Natural killer cell treated with Interleukin-12 subunit alpha and Interleukin-12 subunit beta and Interleukin-15 and Interleukin-18, amount 100 ng/mL, for 72 hours (primary cell): ENCODE data around the gene SPDYE4. TPM values are rescaled to one million over a fixed set of nuclear protein-coding genes. Genes with fewer than 3 reads are reported as not detected.
A peak's percentile ranks its signal among the peaks of the same experiment; 100 is the strongest.

Experiments used
- ATAC-seq, 2 donors: fragments of 150-1000 bp; cut with Tn5 transposase in 1 of 2; sonication (Bioruptor Pico), chemical (Tn5 transposase) in 1 of 2; 2 replicates each; pipeline ENCODE4 v1.10.0; 2021
- DNase-seq: peaks from one replicate; pipeline ENCODE4 v3.0.0; 2022; ENCODE audit warnings: low spot score
- H3K27ac Mint-ChIP-seq, 2 donors: 1 replicate in 1 of 2; 2 replicates in 1 of 2; pipeline ENCODE4 v1.8.0; 2022; ENCODE audit warnings: mixed read lengths in 2 of 2, mild to moderate bottlenecking in 1 of 2, moderate library complexity in 1 of 2
- H3K27me3 Mint-ChIP-seq, 2 donors: 1 replicate in 1 of 2; 2 replicates in 1 of 2; pipeline ENCODE4 v1.8.0; 2022; ENCODE audit warnings: mixed read lengths in 2 of 2
- H3K36me3 Mint-ChIP-seq: one replicate; pipeline ENCODE4 v1.8.0; 2022; ENCODE audit warnings: mixed read lengths
- H3K4me1 Mint-ChIP-seq, 2 donors: 1 replicate in 1 of 2; 2 replicates in 1 of 2; pipeline ENCODE4 v1.8.0; 2022; ENCODE audit warnings: low read depth in 2 of 2, mixed read lengths in 2 of 2, mild to moderate bottlenecking in 1 of 2
- H3K4me3 Mint-ChIP-seq: one replicate; pipeline ENCODE4 v1.8.0; 2022; ENCODE audit warnings: mixed read lengths
- H3K9me3 Mint-ChIP-seq: 2 replicates; pipeline ENCODE4 v1.8.0; 2022; ENCODE audit warnings: mixed read lengths
- total RNA-seq, 2 donors: library from RNA; stranded (reverse); gene quantifications; one replicate each; pipeline ENCODE4 v1.2.3, GENCODE V29; 2022

Gene SPDYE4
- total RNA-seq, 2 donors from 2014 or later = not detected

DNA sequence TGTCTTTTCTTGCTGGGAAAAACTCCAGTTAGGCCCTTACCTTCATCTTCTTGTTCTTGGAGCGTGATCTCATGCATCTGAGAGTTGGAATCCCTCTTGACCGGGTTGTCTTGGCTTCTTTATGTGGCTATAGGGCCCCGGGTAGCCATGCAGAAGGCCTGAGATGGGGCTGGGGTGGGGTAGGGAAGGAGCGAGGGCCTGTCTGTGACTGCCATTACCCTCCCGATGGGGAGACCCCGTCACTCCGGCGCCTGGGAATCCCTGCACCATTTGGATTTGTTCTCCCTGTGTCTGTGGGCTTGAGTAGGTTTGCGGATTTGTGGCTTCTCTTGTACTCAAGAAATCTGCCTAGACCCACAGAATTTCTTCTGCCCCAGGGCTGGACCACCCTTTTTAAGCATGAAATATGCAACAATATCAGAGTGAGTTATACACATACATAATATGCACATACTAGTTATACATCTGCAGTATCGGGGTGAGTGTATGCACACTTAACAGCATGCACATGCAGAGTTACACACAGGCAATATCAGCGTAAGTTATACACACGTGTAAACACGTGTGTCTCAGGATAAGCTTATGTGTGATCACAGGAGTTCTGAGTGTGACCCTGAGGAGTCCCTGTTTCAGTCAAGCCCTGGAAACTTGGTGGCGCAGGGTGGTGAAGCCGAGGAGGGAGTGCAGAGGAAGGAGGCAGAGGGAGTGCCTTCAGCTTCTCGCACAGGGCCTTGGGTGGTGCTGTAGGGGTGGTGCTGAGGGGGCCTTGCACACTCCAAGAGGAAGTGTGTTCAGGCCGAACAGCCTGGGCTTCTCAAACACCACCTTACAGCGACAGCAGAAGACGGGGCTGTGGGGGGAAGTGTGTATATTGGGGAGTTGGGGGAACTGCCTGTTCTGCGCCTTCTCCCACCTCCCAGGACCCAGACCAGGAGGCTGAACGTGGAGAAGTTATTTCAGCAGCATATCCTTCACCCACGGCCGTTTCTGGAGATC is 32.2 kb downstream of the SPDYE4 start:
- DNase-seq (peak; percentile 57), ATAC-seq (peak in 1 of 2 donors; percentile 25)
- no peaks in the 10 kb centered on the region for H3K9me3 Mint-ChIP-seq
- peaks cover 9 to 10% of the 10 kb centered on the region in 2 donors for H3K27me3 Mint-ChIP-seq
- H3K4me1 Mint-ChIP-seq = no peaks in the 10 kb centered on the region
- H3K4me3 Mint-ChIP-seq = no peak overlapping the region
- H3K27ac Mint-ChIP-seq = no peak overlapping the region
- H3K36me3 Mint-ChIP-seq = no peaks in the 10 kb centered on the region

DNA sequence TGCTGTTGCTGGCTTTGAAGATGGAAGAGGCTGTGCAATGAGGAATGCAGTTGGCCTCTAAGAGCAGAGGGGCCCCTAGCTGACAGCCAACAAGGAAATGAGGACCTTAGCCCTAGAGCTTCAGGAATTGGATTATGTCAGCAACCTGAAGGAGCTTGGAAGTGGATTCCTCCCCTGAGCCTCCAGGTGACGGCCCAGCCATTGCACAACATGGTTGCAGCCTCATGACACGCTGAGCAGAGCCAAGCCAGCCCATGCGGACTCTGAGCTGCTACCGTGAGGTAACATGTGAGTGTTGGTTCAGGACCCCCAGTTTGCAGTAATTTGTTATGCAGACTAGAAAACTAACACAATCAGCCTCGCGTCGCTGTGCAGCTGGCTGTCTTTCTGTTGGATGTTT is 33.9 kb downstream of the SPDYE4 start:
- Mint-ChIP-seq H3K4me3 (no peak overlapping the region), H3K27me3 (peaks cover 9% of the 10 kb centered on the region in 2 donors), H3K27ac (no peak overlapping the region), H3K4me1 (no peaks in the 10 kb centered on the region), H3K36me3 (no peaks in the 10 kb centered on the region), H3K9me3 (no peaks in the 10 kb centered on the region)
- DNase-seq = peak; percentile 57
- ATAC-seq = no peak

DNA sequence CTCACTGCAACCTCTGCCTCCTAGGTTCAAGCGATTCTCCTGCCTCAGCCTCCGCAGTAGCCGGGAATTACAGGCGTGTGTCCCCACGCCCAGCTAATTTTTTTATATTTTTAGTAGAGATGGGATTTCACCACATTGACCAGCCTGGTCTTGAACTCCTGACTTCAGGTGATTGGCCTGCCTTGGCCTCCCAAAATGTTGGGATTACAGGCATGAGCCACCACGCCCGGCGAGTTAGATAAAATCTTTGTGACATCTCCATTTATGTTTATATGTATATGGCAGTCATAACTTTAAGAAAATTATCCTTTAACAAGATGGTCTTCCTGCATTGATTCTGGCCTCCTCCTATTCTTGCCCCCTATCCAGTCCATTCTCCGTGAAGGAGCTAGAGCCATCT is 37.8 kb downstream of the SPDYE4 start:
- Mint-ChIP-seq H3K4me3 (no peak overlapping the region), H3K27ac (no peak overlapping the region), H3K36me3 (no peaks in the 10 kb centered on the region), H3K9me3 (no peaks in the 10 kb centered on the region), H3K4me1 (no peaks in the 10 kb centered on the region), H3K27me3 (peaks cover 0 to 3% of the 10 kb centered on the region in 2 donors)
- no peak for ATAC-seq
- no peak for DNase-seq

DNA sequence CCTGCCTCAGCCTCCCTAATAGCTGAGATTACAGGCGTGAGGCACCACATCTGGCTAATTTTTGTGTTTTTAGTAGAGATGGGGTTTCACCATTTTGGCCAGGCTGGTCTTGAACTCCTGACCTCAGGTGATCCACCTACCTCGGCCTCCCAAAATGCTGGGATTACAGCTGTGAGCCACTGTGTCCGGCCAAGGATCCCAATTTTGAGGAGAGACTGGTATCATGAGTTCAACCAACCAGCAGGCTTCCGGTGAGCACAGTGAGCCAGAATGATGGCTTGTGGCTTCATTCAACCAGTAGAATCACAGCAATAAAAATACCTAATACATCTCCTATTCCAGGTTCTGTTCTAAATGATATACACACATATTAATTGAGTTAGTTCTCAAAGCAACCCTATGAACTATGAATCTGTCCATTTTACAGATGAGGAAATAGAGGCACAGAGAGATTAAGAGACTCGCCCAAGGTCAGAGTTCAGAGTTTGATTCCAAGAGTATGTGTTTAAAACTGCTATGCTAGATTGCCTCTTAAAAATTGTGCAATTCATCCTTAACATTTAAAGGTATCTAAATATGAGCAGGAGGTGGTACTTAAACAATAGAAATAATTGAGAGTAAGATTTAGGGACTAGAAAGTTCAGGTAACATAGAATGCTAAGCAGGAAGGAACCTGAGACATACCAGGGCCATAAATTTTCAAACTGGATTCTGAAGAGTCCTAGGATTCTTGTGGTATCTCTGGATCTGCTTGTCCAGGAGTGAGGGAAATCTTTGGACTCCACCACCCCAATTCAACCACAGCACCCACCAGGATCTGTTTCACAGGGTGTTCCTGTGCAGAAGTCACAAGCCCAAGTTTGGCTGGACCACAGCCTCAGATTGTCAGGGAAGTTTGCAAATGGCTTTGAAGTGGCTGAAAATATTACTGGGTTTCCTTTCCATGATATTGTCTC is 38.8 kb downstream of the SPDYE4 start:
- ATAC-seq = no peak
- DNase-seq = no peak
- Mint-ChIP-seq H3K9me3 (no peaks in the 10 kb centered on the region), H3K27me3 (peaks cover 0 to 3% of the 10 kb centered on the region in 2 donors), H3K4me3 (no peak overlapping the region), H3K27ac (no peak overlapping the region), H3K36me3 (no peaks in the 10 kb centered on the region), H3K4me1 (no peaks in the 10 kb centered on the region)

DNA sequence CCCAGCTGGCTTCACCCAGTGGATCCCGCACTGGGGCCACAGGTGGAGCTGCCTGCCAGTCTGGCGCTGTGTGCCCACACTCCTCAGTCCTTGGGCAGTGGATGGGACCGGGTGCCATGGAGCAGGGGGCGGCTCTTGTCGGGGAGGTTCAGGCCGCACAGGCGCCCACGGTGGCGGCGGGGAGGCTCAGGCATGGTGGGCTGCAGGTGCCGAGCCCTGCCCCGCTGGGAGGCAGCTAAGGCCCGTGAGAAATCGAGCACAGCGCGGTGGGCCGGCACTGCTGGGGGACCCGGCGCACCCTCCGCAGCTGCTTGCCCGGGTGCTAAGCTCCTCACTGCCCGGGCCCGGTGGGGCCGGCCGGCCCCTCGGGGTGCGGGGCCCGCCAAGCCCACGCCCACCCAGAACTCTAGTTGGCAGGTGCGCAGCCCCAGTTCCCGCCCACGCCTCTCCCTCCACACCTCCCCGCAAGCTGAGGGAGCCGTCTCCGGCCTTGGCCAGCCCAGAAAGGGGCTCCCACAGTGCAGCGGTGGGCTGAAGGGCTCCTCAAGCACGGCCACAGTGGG is 40.3 kb downstream of the SPDYE4 start:
- H3K4me3 Mint-ChIP-seq = no peak overlapping the region
- DNase-seq = no peak
- no peak overlapping the region for H3K27ac Mint-ChIP-seq
- no peaks in the 10 kb centered on the region for H3K9me3 Mint-ChIP-seq
- H3K27me3 Mint-ChIP-seq = peaks cover 0 to 3% of the 10 kb centered on the region in 2 donors
- no peaks in the 10 kb centered on the region for H3K4me1 Mint-ChIP-seq
- no peak for ATAC-seq
- H3K36me3 Mint-ChIP-seq = no peaks in the 10 kb centered on the region

DNA sequence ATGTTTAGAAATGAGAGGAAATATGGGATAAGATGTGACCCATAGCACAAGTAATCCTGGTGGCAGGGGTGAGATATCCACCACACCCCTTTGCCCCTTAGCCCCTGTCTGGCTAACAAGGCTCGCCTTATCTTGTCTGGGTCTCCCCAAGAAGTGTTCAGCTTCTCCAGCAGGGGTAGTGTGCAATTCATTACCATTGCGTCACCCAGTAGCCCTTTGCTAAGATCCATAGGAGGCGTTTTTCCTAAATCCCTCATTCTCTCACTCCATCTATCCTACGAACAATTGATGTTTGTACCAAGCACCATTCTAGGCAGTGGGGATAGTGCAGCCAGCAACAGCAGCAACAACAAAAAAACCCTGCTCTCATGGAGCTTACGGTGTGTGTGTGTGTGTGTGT is 44.5 kb downstream of the SPDYE4 start:
- no peak overlapping the region for H3K4me3 Mint-ChIP-seq
- no peaks in the 10 kb centered on the region for H3K9me3 Mint-ChIP-seq
- DNase-seq = no peak
- no peaks in the 10 kb centered on the region for H3K36me3 Mint-ChIP-seq
- no peaks in the 10 kb centered on the region for H3K4me1 Mint-ChIP-seq
- no peak overlapping the region for H3K27ac Mint-ChIP-seq
- ATAC-seq = no peak
- peaks cover 10 to 17% of the 10 kb centered on the region in 2 donors for H3K27me3 Mint-ChIP-seq

DNA sequence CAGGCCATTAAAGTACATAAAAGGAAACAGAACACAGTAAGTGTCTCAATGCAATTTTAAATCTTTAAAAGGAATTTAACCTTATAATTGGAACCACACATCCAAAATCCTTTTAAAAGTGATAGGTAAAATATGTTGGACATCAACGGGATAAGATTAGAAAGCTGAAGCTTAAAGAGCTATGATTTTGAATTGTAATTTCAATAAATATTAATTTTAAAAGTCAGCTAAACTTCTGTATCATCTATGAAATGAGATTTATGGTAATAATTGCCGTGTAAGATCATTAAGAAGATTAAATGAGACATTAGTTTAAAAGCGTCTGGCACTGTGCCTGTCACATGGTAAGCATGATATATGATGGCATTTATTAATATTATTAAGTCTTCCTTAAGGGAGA is 45.0 kb downstream of the SPDYE4 start:
- Mint-ChIP-seq H3K9me3 (no peaks in the 10 kb centered on the region), H3K27ac (no peak overlapping the region), H3K27me3 (peaks cover 10 to 17% of the 10 kb centered on the region in 2 donors), H3K36me3 (no peaks in the 10 kb centered on the region), H3K4me3 (no peak overlapping the region), H3K4me1 (no peaks in the 10 kb centered on the region)
- no peak for DNase-seq
- ATAC-seq = no peak

DNA sequence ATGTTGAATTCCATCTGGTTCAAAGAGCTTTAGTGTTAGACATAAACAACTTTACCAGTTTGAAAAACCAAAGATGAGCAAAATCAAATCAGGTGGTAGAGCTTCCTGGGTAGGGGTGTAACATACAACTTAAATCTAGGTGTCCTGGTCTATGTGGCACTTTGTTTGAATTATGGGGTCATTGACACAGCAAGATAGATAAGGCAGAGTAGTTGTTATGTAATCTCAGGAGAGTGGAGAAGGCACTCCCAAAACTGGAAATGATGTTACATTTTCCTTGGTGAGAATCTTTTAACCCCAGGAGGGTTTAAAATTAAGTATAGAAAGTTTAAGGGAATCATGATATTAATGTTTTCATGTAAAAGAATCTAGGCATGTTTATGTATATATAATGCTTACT is 45.6 kb downstream of the SPDYE4 start:
- Mint-ChIP-seq H3K27ac (no peak overlapping the region), H3K4me3 (no peak overlapping the region), H3K27me3 (peaks cover 10 to 17% of the 10 kb centered on the region in 2 donors), H3K4me1 (no peaks in the 10 kb centered on the region), H3K9me3 (no peaks in the 10 kb centered on the region), H3K36me3 (no peaks in the 10 kb centered on the region)
- DNase-seq (no peak), ATAC-seq (no peak)

DNA sequence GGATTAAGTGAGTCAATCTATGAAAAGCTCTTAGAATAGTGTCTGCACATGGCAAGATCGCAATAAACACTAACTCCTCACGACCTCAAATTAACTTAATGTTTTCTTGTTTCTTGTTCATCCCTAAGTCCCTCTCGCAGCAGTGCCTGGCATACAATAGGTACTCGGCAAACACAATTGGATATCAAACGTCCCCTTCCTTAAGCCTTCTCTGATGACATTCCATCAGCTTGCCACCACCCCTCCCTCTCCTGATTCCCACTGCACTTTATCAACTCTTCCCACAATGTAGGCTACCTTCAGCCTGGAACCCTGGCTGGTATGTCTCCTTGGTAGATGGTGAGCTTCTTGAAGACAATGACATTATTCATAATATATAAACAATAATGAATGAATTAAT is 47.1 kb downstream of the SPDYE4 start:
- no peak for DNase-seq
- no peak overlapping the region for H3K27ac Mint-ChIP-seq
- no peak for ATAC-seq
- no peak overlapping the region for H3K4me3 Mint-ChIP-seq
- no peaks in the 10 kb centered on the region for H3K4me1 Mint-ChIP-seq
- peaks cover 10 to 17% of the 10 kb centered on the region in 2 donors for H3K27me3 Mint-ChIP-seq
- no peaks in the 10 kb centered on the region for H3K9me3 Mint-ChIP-seq
- H3K36me3 Mint-ChIP-seq = no peaks in the 10 kb centered on the region

DNA sequence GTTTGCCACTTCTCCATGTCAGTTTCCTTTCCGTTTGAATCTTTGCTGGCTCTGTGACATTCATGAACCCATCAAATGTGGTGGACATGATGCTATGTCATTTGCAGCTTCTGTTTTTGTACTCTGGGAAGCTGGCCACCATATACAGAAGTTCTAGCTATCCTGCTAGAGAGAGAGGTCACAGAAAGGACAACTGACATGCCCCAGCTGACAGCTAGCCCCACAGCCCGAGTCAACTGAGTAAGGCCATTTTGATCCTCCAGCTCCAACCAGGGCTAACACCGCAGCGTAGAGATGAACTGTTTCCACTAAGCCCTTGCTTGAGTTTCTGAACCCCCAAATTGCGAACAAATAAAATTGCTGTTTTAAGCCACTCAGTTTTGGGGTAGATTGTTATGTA is 47.5 kb downstream of the SPDYE4 start:
- Mint-ChIP-seq H3K27ac (no peak overlapping the region), H3K4me1 (no peaks in the 10 kb centered on the region), H3K4me3 (no peak overlapping the region), H3K27me3 (peaks cover 10 to 17% of the 10 kb centered on the region in 2 donors), H3K36me3 (no peaks in the 10 kb centered on the region), H3K9me3 (no peaks in the 10 kb centered on the region)
- DNase-seq = no peak
- ATAC-seq = no peak

DNA sequence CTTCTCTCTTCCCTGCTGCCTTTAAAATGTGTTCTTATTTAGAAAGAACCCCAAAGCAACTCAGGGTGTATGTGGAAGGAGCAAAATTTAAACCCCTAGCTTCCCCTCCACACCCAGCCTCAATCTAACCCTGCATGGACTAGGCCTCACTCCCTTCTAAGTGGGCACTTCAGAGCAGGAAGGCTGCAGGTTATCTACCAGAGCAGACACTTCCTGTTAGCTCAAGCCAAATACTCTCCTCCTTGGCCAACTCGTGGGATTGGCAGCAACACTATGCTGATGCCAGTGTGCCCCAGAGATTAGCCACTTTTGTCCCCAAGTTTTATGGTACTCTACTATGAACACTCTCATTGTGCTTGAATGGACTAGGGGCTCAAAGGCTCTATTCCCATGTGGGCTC is 49.3 kb downstream of the SPDYE4 start:
- H3K27me3 Mint-ChIP-seq = peaks cover 12 to 36% of the 10 kb centered on the region in 2 donors
- no peak overlapping the region for H3K27ac Mint-ChIP-seq
- DNase-seq (no peak), ATAC-seq (no peak)
- H3K9me3 Mint-ChIP-seq = no peaks in the 10 kb centered on the region
- no peak overlapping the region for H3K4me3 Mint-ChIP-seq
- no peaks in the 10 kb centered on the region for H3K4me1 Mint-ChIP-seq
- H3K36me3 Mint-ChIP-seq = no peaks in the 10 kb centered on the region

DNA sequence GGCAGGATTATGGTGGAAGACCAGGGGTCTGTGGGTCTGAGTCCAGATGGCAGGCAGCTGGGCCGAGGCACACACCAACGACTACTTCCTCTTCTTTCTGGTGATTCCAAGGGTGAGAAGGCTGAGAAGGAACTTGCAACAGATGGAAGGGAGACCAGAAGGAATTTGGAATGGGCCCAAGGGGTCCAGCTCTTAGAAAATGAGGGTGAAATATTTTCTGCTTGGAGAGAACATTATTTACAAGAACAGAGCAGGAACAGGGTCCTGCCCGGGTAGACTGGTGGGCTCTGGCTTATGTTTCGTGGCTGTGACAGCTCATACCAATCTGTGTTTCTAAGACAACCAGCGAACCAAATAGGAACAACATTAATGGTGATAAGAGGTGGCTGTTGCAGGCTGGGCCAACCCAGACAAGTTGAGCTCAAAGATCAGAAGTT is 50.3 kb downstream of the SPDYE4 start:
- Mint-ChIP-seq H3K4me3 (no peak overlapping the region), H3K27ac (no peak overlapping the region), H3K4me1 (no peaks in the 10 kb centered on the region), H3K27me3 (peaks cover 16 to 44% of the 10 kb centered on the region in 2 donors), H3K9me3 (no peaks in the 10 kb centered on the region), H3K36me3 (no peaks in the 10 kb centered on the region)
- ATAC-seq (no peak), DNase-seq (no peak)

DNA sequence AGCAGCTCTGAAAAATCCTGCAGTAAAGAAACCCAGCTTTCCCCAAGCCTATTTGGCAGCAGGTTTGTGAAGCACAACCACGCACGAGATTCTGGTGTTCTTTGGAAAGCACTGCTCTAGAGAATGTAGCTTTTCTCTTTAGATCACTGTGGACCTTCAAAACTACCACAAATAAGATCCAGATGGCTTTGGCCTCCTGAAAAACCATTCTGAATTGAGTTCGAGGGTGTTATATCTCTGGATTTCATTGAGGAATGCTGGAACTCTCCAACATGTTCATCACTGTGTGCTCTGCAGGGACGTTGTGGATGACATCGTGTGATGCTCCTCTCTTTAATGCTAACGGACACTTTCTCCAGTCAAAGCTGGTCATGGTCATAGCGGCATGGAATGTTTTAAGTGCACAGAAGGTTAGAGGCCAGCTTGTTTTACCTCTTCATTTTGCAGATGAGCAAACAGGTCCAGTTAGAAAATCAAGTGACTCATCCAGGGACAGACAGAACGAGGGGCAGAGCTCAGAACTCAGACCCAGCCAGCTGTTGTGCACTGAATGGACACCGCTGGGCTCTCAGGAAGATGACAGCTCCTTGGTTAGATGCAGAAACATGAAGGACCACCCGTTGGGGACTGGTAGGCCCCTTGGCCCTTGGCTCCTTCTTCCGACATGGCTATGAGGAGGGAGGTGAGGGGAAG is 50.9 kb downstream of the SPDYE4 start:
- no peaks in the 10 kb centered on the region for H3K36me3 Mint-ChIP-seq
- H3K27me3 Mint-ChIP-seq = peaks cover 13 to 44% of the 10 kb centered on the region in 2 donors
- H3K4me3 Mint-ChIP-seq = no peak overlapping the region
- DNase-seq (no peak), ATAC-seq (no peak)
- no peaks in the 10 kb centered on the region for H3K4me1 Mint-ChIP-seq
- no peaks in the 10 kb centered on the region for H3K9me3 Mint-ChIP-seq
- no peak overlapping the region for H3K27ac Mint-ChIP-seq
